ENCODE results near the gene WWOX. TPM values are rescaled to one million over a fixed set of nuclear protein-coding genes. Genes with fewer than 3 reads are reported as not detected.

The WWOX gene
- total RNA-seq, 2 donors from 2014 or later: 23.0 to 31.7 TPM

DNA sequence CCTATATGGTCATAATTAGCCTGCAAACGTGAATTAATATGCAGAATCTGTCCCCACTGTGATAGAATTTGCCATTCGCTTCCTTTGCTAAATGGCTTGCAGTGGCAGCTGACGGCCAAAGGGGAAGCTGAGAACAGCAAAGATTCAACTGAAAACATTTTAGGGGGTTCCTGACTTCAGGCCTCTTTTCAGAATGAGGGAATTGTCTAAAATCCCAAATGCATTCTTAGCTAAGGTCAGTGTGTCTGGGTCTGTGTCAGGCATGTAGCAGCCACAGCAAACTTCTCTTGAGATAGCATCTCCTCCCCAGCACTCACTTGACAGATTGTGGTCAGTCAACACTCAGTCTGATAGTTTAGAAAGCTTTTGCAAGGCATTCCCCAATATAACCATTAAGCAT, 701.1 kb downstream of the WWOX start:
- H3K27ac Mint-ChIP-seq: no peak overlapping the region
- no peaks in the 10 kb centered on the region for H3K9me3 Mint-ChIP-seq
- no peak overlapping the region for H3K4me3 Mint-ChIP-seq
- H3K27me3 Mint-ChIP-seq: peaks cover 0 to 5% of the 10 kb centered on the region in 2 donors
- peaks cover 8 to 14% of the 10 kb centered on the region in 2 donors for H3K4me1 Mint-ChIP-seq (ENCODE audit: low read depth in 2 of 2)
- no peaks in the 10 kb centered on the region for H3K36me3 Mint-ChIP-seq
- ATAC-seq (no peak), DNase-seq (ENCODE audit: low spot score) (no peak)

DNA sequence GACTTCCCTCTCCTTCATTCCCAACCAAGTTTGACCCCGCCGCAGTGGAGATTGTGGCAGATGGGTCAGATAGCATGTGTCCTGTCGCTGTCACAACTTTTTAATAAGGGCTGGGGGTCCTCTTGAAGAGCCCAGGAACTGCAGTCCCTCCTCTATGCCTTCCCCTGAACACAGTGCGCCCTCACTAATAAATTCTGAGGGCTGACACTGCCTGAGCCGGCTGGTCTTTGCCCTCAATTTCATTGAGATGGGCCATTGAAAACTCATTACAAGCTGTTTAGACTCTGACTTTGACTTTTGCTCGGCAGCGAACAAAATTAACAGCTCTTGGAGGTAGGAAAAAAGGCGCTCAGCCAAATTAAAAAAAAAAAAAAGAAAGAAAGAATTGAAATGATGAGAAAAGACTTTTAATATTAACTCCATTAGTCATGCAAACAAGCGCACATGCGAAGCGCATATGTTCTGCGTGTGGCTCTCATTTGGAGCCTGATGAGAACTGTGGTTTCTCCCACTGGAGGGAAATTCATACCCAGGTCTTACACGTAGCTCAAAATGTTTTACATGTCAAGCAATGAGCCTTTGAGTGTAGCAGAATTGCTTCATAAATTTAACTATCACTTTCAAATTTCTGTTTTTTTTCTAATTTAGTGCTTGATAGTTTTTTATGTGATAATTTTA, 704.7 kb downstream of the WWOX start:
- DNase-seq (ENCODE audit: low spot score): no peak
- H3K4me3 Mint-ChIP-seq: no peak overlapping the region
- no peaks in the 10 kb centered on the region for H3K9me3 Mint-ChIP-seq
- no peak overlapping the region for H3K27ac Mint-ChIP-seq
- H3K27me3 Mint-ChIP-seq: peaks cover 0 to 3% of the 10 kb centered on the region in 2 donors
- ATAC-seq: no peak
- no peaks in the 10 kb centered on the region for H3K36me3 Mint-ChIP-seq
- peaks cover 0 to 9% of the 10 kb centered on the region in 2 donors for H3K4me1 Mint-ChIP-seq (ENCODE audit: low read depth in 2 of 2)

DNA sequence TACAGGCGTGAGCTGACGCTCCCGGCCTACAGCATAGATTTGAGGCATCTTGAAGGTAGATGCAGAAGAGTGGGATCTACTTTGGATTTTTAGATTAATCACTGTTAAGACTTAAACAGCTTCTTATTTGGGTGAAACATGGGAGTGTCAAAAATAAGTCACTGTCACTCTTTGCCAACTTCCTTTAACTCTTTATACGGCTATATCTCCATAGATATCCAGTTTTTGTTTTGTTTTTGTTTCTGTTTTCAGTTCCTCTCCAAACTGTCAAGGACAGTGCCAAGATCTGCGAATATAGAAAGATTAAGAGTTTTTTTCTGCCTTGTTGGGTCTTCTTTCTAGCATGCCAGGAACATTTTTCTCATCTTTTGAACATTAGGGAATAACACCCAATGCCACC, 706.1 kb downstream of the WWOX start:
- DNase-seq (ENCODE audit: low spot score): no peak
- H3K4me1 Mint-ChIP-seq (ENCODE audit: low read depth in 2 of 2): peaks cover 0 to 6% of the 10 kb centered on the region in 2 donors
- no peaks in the 10 kb centered on the region for H3K36me3 Mint-ChIP-seq
- no peaks in the 10 kb centered on the region for H3K27me3 Mint-ChIP-seq
- ATAC-seq: no peak
- no peaks in the 10 kb centered on the region for H3K9me3 Mint-ChIP-seq
- no peak overlapping the region for H3K27ac Mint-ChIP-seq
- H3K4me3 Mint-ChIP-seq: no peak overlapping the region

DNA sequence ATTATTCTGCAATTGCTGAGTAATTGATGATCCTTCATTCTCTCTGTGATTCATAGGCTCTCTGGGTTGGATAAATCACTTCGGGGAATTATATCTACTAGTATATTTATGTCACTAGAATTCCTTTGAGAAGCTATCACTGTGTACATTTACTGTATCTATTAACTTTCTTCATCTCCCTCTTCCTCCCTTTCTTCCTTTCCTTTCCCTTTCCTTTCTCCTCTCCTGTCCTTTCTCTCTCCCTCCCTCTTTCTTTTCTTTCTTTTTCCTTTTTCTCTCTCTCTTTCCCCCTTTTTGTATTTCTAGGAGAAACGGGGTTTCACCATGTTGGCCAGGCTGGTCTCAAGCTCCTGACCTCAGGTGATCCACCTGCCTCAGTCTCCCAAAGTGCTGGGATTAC, 711.8 kb downstream of the WWOX start:
- Mint-ChIP-seq H3K4me3 (no peak overlapping the region), H3K36me3 (no peaks in the 10 kb centered on the region), H3K4me1 (ENCODE audit: low read depth in 2 of 2) (no peaks in the 10 kb centered on the region), H3K27me3 (peaks cover 0 to 6% of the 10 kb centered on the region in 2 donors), H3K9me3 (no peaks in the 10 kb centered on the region), H3K27ac (no peak overlapping the region)
- no peak for ATAC-seq
- no peak for DNase-seq (ENCODE audit: low spot score)

DNA sequence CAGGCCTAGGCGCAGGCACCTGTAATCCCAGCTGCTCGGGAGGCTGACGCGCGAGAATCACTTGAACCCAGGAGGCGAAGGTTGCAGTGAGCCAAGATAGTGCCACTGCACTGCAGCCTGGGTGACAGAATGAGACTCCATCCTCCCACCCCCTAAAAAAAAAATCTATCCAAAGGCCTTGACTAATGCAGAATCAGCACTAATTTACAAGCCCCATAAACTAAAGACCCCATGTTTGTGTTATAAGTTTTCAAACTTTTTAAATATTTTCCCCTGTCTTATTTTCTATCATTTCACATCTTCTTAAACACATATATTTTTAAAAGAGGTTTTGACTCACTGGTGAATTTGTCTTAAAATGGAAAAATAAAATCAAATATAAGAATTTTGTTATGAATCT, 713.1 kb downstream of the WWOX start:
- H3K27ac Mint-ChIP-seq: no peak overlapping the region
- no peaks in the 10 kb centered on the region for H3K9me3 Mint-ChIP-seq
- no peak for ATAC-seq
- DNase-seq (ENCODE audit: low spot score): no peak
- no peaks in the 10 kb centered on the region for H3K4me1 Mint-ChIP-seq (ENCODE audit: low read depth in 2 of 2)
- no peak overlapping the region for H3K4me3 Mint-ChIP-seq
- no peaks in the 10 kb centered on the region for H3K36me3 Mint-ChIP-seq
- peaks cover 0 to 6% of the 10 kb centered on the region in 2 donors for H3K27me3 Mint-ChIP-seq

DNA sequence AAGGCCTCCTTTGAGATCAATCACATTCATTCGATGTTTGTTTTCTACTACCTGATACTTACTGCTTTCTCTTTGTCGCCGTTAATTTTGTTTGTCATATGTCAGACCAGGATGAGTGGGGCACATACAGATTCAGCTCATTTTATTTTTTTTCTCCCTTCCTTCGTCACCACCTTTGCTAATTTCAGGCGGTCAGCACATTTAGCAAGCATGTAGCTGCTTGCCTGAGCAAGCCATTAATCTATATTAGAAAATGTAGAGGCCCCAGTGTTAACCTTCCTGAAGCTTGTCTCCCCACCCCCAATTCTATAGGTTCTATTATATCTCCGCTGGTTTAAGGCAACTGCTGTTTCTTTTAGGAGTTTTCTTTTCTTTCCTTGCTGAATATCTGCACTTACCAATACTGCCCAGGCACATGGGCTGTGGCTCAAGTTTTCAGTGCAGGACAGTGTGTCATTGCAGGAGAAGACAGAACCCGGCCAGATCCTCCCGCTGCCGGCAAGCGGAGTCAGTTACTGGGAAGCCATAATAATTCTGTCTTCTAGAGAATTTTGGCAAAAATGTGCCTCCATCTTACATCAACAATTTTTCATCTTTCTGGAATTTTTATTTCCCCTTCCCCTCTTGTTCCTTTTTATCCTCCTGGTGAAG, 714.3 kb downstream of the WWOX start:
- Mint-ChIP-seq H3K4me1 (ENCODE audit: low read depth in 2 of 2) (no peaks in the 10 kb centered on the region), H3K9me3 (no peaks in the 10 kb centered on the region), H3K27me3 (peaks cover 0 to 6% of the 10 kb centered on the region in 2 donors), H3K4me3 (no peak overlapping the region), H3K27ac (no peak overlapping the region), H3K36me3 (no peaks in the 10 kb centered on the region)
- DNase-seq (ENCODE audit: low spot score) (no peak), ATAC-seq (no peak)

DNA sequence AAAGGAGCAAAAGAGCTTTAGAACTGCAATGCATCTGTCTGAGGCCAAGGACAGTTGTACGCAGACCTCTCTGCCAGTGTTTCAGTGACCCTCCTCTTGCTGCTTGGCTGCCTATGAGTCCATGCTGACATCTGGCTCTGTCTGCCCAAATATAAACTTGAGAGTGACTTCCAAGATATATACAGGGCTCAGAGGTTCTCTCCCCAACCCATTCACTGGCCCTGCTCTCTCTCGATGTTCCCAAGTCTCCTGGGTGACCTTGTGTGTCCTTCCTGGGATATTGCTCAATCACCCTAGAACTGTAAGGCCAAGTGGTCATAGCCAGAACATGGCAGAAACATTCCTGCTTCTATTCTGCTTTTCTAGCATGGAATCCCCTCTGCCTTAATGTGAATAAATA, 716.3 kb downstream of the WWOX start:
- no peak for ATAC-seq
- no peak for DNase-seq (ENCODE audit: low spot score)
- Mint-ChIP-seq H3K4me1 (ENCODE audit: low read depth in 2 of 2) (no peaks in the 10 kb centered on the region), H3K27ac (no peak overlapping the region), H3K9me3 (no peaks in the 10 kb centered on the region), H3K36me3 (no peaks in the 10 kb centered on the region), H3K27me3 (peaks cover 0 to 6% of the 10 kb centered on the region in 2 donors), H3K4me3 (no peak overlapping the region)

DNA sequence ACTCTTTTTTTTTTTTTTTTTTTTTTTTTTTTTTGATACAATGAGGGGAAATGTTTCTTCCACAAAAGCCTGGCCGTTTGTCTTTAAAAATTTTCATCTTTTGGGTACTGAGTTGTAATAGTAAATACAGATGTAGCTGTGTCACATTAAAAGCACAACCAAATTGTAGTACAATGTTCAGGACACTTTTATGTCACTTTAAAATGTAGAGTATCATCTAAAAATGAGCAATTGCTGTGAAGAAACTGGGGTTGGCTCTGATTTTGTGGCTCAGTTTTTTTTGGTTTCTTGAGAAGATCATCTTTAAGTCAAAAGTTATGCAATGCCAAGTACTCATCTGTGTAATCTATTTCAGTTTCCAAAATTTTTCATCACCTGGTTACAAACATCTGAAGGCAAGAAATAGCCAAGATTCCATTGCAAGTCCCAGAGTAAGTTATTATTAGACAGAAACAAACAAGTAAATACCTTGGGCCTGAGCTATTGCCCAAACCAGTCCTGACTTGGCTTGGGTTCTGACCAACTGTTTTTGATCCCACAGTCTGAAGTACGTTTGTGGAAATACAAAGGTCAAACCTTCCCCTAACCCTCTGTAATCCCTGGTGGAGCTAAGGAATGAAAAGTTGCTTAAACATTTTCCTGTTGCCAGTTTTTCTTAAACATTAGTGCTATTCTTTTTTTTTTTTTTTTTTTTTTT, 717.2 kb downstream of the WWOX start:
- H3K27me3 Mint-ChIP-seq: peaks cover 0 to 3% of the 10 kb centered on the region in 2 donors
- H3K9me3 Mint-ChIP-seq: no peaks in the 10 kb centered on the region
- no peaks in the 10 kb centered on the region for H3K36me3 Mint-ChIP-seq
- ATAC-seq (no peak), DNase-seq (ENCODE audit: low spot score) (no peak)
- no peak overlapping the region for H3K4me3 Mint-ChIP-seq
- H3K27ac Mint-ChIP-seq: no peak overlapping the region
- no peaks in the 10 kb centered on the region for H3K4me1 Mint-ChIP-seq (ENCODE audit: low read depth in 2 of 2)

DNA sequence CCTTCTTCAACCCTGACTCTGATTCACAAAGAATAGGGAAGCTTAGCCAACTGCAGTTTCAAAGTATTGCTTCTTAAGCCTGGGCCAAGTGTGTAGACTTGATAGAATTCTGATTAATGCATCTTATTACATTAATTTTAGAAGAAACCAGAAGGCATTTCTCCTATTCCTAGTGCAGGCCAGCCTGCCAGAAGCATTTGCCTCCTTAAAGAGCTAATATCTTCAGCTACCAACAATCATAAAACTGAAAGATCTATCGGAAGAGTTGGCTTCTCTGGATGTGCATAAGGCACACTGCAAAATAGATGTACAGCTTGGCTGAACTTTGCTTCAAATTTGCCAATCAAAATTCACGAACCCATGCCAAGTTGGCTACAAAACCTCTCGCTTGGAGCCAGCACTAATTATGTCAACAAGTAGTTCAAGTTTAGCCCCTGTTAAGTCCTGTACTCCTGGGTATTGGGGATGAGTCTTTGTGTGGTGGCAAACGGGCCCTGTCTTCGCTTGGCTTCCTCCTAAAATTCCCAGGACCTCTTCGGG, 717.8 kb downstream of the WWOX start:
- Mint-ChIP-seq H3K4me3 (no peak overlapping the region), H3K27ac (no peak overlapping the region), H3K4me1 (ENCODE audit: low read depth in 2 of 2) (no peaks in the 10 kb centered on the region), H3K9me3 (no peaks in the 10 kb centered on the region), H3K36me3 (no peaks in the 10 kb centered on the region), H3K27me3 (peaks cover 0 to 3% of the 10 kb centered on the region in 2 donors)
- ATAC-seq (no peak), DNase-seq (ENCODE audit: low spot score) (no peak)

DNA sequence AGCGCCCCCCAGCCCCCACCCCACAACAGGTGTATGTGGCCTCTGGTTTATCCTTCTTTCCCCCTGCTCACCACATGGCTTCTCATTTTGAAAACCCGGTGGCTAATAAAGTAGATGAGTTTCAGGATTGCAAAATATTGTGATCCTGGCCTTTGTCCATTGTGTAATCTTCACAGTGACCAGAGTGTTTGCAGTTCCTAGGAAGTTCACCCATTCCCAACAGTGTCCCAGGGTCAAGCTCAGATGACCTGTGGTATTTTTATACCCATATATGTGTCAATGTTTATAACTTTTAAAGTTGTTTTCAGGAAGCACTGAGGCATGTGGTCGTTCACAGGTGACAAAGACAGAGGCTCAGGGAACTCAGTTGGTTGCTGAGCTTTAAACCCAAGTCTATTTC, 721.9 kb downstream of the WWOX start:
- DNase-seq (ENCODE audit: low spot score): no peak
- Mint-ChIP-seq H3K4me3 (no peak overlapping the region), H3K4me1 (ENCODE audit: low read depth in 2 of 2) (no peaks in the 10 kb centered on the region), H3K27ac (no peak overlapping the region), H3K27me3 (no peaks in the 10 kb centered on the region), H3K9me3 (no peaks in the 10 kb centered on the region), H3K36me3 (no peaks in the 10 kb centered on the region)
- no peak for ATAC-seq

DNA sequence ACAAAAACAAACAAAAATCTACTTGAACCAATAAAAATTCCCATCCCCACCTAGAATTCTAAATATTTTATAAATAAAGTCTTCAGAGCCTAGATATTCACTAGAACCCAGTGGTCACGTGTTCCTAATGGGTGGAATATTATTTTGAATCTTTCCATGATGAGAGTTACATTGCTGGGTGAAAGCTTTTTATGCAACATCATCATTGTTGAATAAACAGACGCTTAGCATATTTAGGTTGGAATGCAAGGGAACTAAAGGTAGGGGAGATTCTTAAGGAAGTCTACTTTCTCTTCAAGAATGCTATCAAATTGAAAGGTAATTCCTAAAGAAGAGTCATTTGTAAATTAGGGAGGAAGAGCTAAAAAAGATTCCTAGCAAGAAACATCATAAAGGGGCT, 723.1 kb downstream of the WWOX start:
- no peak for DNase-seq (ENCODE audit: low spot score)
- Mint-ChIP-seq H3K36me3 (no peaks in the 10 kb centered on the region), H3K9me3 (no peaks in the 10 kb centered on the region), H3K27ac (no peak overlapping the region), H3K4me1 (ENCODE audit: low read depth in 2 of 2) (no peaks in the 10 kb centered on the region), H3K27me3 (no peaks in the 10 kb centered on the region), H3K4me3 (no peak overlapping the region)
- no peak for ATAC-seq

DNA sequence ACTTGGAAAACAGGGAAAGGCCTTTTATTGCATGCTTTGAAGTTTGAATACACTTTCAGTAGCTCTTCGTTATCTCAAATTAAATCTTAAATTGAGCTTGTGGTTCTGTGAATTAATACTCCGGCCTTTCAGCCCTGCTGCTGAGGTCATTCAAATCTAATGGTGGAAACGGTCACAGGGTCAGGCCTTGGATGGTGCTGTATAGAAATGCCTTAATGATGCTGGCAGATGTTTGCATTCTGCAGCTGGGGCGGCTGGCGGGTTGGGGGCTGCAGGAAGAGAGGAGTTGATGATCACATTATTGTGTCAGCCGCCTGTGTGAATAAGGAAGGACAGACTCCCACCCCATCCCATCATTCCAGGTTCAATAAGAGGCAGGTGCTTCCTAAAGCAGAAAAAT, 723.6 kb downstream of the WWOX start:
- H3K4me1 Mint-ChIP-seq (ENCODE audit: low read depth in 2 of 2): no peaks in the 10 kb centered on the region
- H3K4me3 Mint-ChIP-seq: no peak overlapping the region
- no peak for ATAC-seq
- no peaks in the 10 kb centered on the region for H3K36me3 Mint-ChIP-seq
- DNase-seq (ENCODE audit: low spot score): no peak
- no peak overlapping the region for H3K27ac Mint-ChIP-seq
- no peaks in the 10 kb centered on the region for H3K9me3 Mint-ChIP-seq
- no peaks in the 10 kb centered on the region for H3K27me3 Mint-ChIP-seq

DNA sequence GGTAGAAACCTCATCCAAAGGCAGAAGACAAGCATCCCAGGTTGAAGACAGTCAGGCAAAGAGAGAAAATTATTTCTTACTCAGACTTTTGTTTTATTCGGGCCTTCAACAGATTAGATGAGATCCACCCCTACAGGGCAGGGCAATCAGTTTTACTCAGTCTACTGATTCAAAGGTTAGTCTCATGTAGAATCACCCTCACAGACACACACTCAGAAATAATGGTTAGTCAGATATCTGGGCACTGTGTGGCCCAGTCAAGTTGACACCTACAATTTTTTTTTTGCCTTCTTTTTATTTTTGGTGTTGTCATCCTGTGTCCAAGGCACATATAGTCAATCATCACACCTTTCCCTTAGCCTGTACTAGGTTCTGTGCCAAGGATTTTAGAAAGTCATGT, 729.8 kb downstream of the WWOX start:
- H3K4me3 Mint-ChIP-seq: no peak overlapping the region
- no peak for ATAC-seq
- H3K9me3 Mint-ChIP-seq: no peaks in the 10 kb centered on the region
- H3K4me1 Mint-ChIP-seq (ENCODE audit: low read depth in 2 of 2): no peaks in the 10 kb centered on the region
- no peak for DNase-seq (ENCODE audit: low spot score)
- H3K36me3 Mint-ChIP-seq: no peaks in the 10 kb centered on the region
- no peaks in the 10 kb centered on the region for H3K27me3 Mint-ChIP-seq
- no peak overlapping the region for H3K27ac Mint-ChIP-seq

DNA sequence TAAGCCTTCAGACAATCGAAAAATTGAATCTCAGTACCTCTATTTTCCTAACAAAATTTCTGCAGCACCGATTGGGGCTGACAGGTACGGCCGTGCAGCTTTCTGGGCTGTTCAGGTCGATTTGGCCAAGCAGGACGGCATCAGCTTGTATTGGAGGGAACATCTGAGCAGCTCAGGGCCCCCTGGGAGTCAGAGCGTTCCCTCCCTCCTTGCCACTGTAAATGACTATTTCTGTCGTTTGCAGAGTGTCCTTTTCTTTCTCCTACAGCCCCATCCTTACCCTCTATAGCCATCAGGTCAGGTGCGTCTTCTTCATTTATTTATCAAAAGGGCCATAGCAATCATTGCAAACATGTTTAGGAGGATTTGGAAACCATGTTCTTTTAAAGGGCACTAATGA, 731.1 kb downstream of the WWOX start:
- Mint-ChIP-seq H3K27ac (no peak overlapping the region), H3K36me3 (no peaks in the 10 kb centered on the region)

More for the DNA sequence above, 731.1 kb downstream of the WWOX start:
- H3K4me3 Mint-ChIP-seq: no peak overlapping the region
- no peaks in the 10 kb centered on the region for H3K27me3 Mint-ChIP-seq
- H3K4me1 Mint-ChIP-seq (ENCODE audit: low read depth in 2 of 2): no peaks in the 10 kb centered on the region
- no peak for DNase-seq (ENCODE audit: low spot score)
- no peaks in the 10 kb centered on the region for H3K9me3 Mint-ChIP-seq
- ATAC-seq: no peak
